WTC11 (cell line): ENCODE data around the gene PPP4R2. TPM values are rescaled to one million over a fixed set of nuclear protein-coding genes. Genes with fewer than 3 reads are reported as not detected.
A peak's percentile ranks its signal among the peaks of the same experiment; 100 is the strongest.
"Not testable (repeated sequence)": the region's sequence is repeated elsewhere in the genome, so short reads cannot be mapped to it uniquely, and the experiment has no call there.

Experiments used
- ATAC-seq: fragments of 200-7000 bp; cut with Tn5 transposase; 2 replicates; pipeline ENCODE4 v1.10.0; 2021; ENCODE audit warnings: mild to moderate bottlenecking, moderate library complexity
- CTCF ChIA-PET: fragments of 300-600 bp; sonication (Branson Sonifier 250); formaldehyde crosslinking; loops from one replicate; lab custom pipeline; 2021; ENCODE audit warnings: antibody characterized with exemption; lab: Charles Lee
- POLR2A ChIA-PET: fragments of 350-600 bp; sonication (Branson Sonifier 250); formaldehyde crosslinking; loops from one replicate; lab custom pipeline; 2021; ENCODE audit warnings: antibody characterized with exemption; lab: Charles Lee
- DNase-seq: peaks from one replicate; pipeline ENCODE4 v3.0.0; 2021; ENCODE audit warnings: low spot score
- H3K27ac Mint-ChIP-seq: 2 replicates; pipeline ENCODE4 v1.8.0; 2021; ENCODE audit warnings: mixed read lengths
- H3K27me3 Mint-ChIP-seq: 2 replicates; pipeline ENCODE4 v1.8.0; 2021; ENCODE audit warnings: low read depth, mild to moderate bottlenecking, moderate library complexity, mixed read lengths
- H3K36me3 Mint-ChIP-seq: 2 replicates; pipeline ENCODE4 v1.8.0; 2021; ENCODE audit warnings: mixed read lengths
- H3K4me1 Mint-ChIP-seq: 2 replicates; pipeline ENCODE4 v1.8.0; 2022; ENCODE audit warnings: mixed read lengths
- H3K4me3 Mint-ChIP-seq: 2 replicates; pipeline ENCODE4 v1.8.0; 2021; ENCODE audit warnings: mild to moderate bottlenecking, moderate library complexity, mixed read lengths
- H3K9me3 Mint-ChIP-seq: 2 replicates; pipeline ENCODE4 v1.8.0; 2021; ENCODE audit warnings: mixed read lengths
- FOXJ3 ChIP-seq: sonication (generic); formaldehyde crosslinking; IDR thresholded peaks from 2 replicates; pipeline ENCODE4 v1.9.0; 2021; ENCODE audit warnings: missing genetic modification reagents, mild to moderate bottlenecking, borderline replicate concordance
- GTF2I ChIP-seq: fragments of 250-450 bp; sonication (Bioruptor Pico); conservative IDR thresholded peaks from 2 replicates; pipeline ENCODE4 v1.4.0; 2021; ENCODE audit warnings: mild to moderate bottlenecking
- JAZF1 ChIP-seq: fragments of 250-450 bp; sonication (Bioruptor Pico); IDR thresholded peaks from 2 replicates; pipeline ENCODE4 v1.9.0; 2021; ENCODE audit warnings: moderate library complexity, mild to moderate bottlenecking, inconsistent platforms
- KAT7 ChIP-seq: sonication (generic); formaldehyde crosslinking; IDR thresholded peaks from 2 replicates; pipeline ENCODE4 v1.8.1; 2023; ENCODE audit warnings: missing genetic modification reagents, mild to moderate bottlenecking, borderline replicate concordance
- NFE2L1 ChIP-seq: sonication (generic); formaldehyde crosslinking; IDR thresholded peaks from 2 replicates; pipeline ENCODE4 v1.8.1; 2023; ENCODE audit warnings: missing genetic modification reagents
- NR1H2 ChIP-seq: sonication (generic); formaldehyde crosslinking; IDR thresholded peaks from 2 replicates; pipeline ENCODE4 v1.9.0; 2021; ENCODE audit warnings: mild to moderate bottlenecking, moderate library complexity, missing genetic modification reagents
- OVOL2 ChIP-seq: fragments of 250-450 bp; sonication (Bioruptor Pico); IDR thresholded peaks from 2 replicates; pipeline ENCODE4 v1.9.0; 2021; ENCODE audit warnings: mild to moderate bottlenecking, borderline replicate concordance
- RORB ChIP-seq: fragments of 250-450 bp; sonication (Bioruptor Pico); IDR thresholded peaks from 2 replicates; pipeline ENCODE4 v1.9.0; 2021; ENCODE audit warnings: mild to moderate bottlenecking
- SOX15 ChIP-seq: fragments of 250-450 bp; sonication (Bioruptor Pico); IDR thresholded peaks from 2 replicates; pipeline ENCODE4 v1.9.0; 2021; ENCODE audit warnings: mild to moderate bottlenecking
- TP53 ChIP-seq: sonication (generic); formaldehyde crosslinking; IDR thresholded peaks from 2 replicates; pipeline ENCODE4 v1.8.1; 2023; ENCODE audit warnings: mild to moderate bottlenecking, missing genetic modification reagents
- ZBTB21 ChIP-seq: sonication (generic); formaldehyde crosslinking; IDR thresholded peaks from 2 replicates; pipeline ENCODE4 v1.8.1; 2023; ENCODE audit warnings: mild to moderate bottlenecking, missing genetic modification reagents, borderline replicate concordance
- ZNF121 ChIP-seq: sonication (generic); formaldehyde crosslinking; IDR thresholded peaks from 2 replicates; pipeline ENCODE4 v1.8.0; 2023; ENCODE audit warnings: missing genetic modification reagents
- ZNF138 ChIP-seq: sonication (generic); formaldehyde crosslinking; conservative IDR thresholded peaks from 2 replicates; pipeline ENCODE4 v1.8.1; 2022; ENCODE audit warnings: mild to moderate bottlenecking, moderate library complexity, missing genetic modification reagents
- ZNF219 ChIP-seq: sonication (generic); formaldehyde crosslinking; IDR thresholded peaks from 2 replicates; pipeline ENCODE4 v1.8.0; 2023; ENCODE audit warnings: missing genetic modification reagents, mild to moderate bottlenecking, borderline replicate concordance
- ZNF232 ChIP-seq: sonication (generic); formaldehyde crosslinking; IDR thresholded peaks from 2 replicates; pipeline ENCODE4 v1.8.0; 2022; ENCODE audit warnings: mild to moderate bottlenecking, missing genetic modification reagents
- ZNF396 ChIP-seq: fragments of 250-450 bp; sonication (Bioruptor Pico); IDR thresholded peaks from 2 replicates; pipeline ENCODE4 v1.8.0; 2021; ENCODE audit warnings: mild to moderate bottlenecking, moderate library complexity, borderline replicate concordance
- ZNF423 ChIP-seq: fragments of 250-450 bp; sonication (Bioruptor Pico); IDR thresholded peaks from 2 replicates; pipeline ENCODE4 v2.1.2; 2022; ENCODE audit warnings: mild to moderate bottlenecking, moderate library complexity
- total RNA-seq: library from RNA; stranded (reverse); gene quantifications from 3 replicates; pipeline ENCODE4 v1.2.3, GENCODE V29; 2021
- TF ChIP-seq, protein P1 (sequence below): fragments of 250-450 bp; sonication (Bioruptor Pico); IDR thresholded peaks from 2 replicates; pipeline ENCODE4 v1.9.0; 2021; ENCODE audit warnings: mild to moderate bottlenecking
- TF ChIP-seq, protein P2 (sequence below): fragments of 250-450 bp; sonication (Bioruptor Pico); IDR thresholded peaks from 2 replicates; pipeline ENCODE4 v2.1.2; 2022; ENCODE audit warnings: mild to moderate bottlenecking, moderate library complexity
- TF ChIP-seq, protein P3 (sequence below): sonication (generic); formaldehyde crosslinking; IDR thresholded peaks from 2 replicates; pipeline ENCODE4 v1.8.1; 2022; ENCODE audit warnings: low read depth, missing genetic modification reagents, borderline replicate concordance

PPP4R2 gene
- total RNA-seq, 1 experiment from 2014 or later, result 78.1 TPM

DNA sequence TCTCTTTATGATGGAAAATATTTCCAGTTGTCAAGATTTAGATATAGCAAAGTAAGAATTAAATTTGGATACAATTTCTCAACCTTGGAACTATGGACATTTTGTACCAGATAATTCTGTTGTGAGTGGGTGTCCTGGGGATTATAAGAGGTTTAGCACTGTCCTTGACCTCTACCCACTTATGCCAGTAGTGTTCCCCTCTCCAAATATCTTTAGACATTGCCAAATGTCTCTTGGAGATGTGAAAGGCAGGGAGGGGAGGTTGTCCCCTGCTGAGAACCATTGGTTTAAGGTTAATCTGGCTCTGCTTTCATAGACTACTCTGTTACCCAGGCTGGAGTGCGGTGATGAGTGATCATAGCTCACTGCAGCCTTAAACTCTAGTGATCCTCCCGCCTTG lies 64.8 kb downstream of the PPP4R2 start, which contains the start of gene EBLN2:
TSS of gene EBLN2 (plus strand) at position 244 of the 400 bp plus-strand sequence. CDS start 423 bp downstream, outside the sequence.
- ATAC-seq, result no peak
- Mint-ChIP-seq H3K4me3 (no peak within 1 kb of the TSS), H3K36me3 (peaks cover 48% of the 10 kb centered on the region), H3K27ac (no peak within 1 kb of the TSS), H3K4me1 (peaks cover 14% of the 10 kb centered on the region), H3K27me3 (no peaks in the 10 kb centered on the region), H3K9me3 (no peaks in the 10 kb centered on the region)
- DNase-seq, result no peak
- ChIA-PET CTCF (no interaction called here), POLR2A (no interaction called here)
- TF ChIP-seq GTF2I (CRISPR knock-in tag) (no peak), OVOL2 (no peak), ZNF423 (CRISPR knock-in tag) (no peak), ZNF219 (CRISPR knock-in tag) (no peak), NR1H2 (no peak), RORB (no peak), ZNF121 (CRISPR knock-in tag) (no peak), TP53 (CRISPR knock-in tag) (no peak), ZNF232 (CRISPR knock-in tag) (no peak), FOXJ3 (no peak)
- TF ChIP-seq, protein P1, sequence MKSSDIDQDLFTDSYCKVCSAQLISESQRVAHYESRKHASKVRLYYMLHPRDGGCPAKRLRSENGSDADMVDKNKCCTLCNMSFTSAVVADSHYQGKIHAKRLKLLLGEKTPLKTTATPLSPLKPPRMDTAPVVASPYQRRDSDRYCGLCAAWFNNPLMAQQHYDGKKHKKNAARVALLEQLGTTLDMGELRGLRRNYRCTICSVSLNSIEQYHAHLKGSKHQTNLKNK (CRISPR knock-in tag), result no peak
- TF ChIP-seq, protein P2, sequence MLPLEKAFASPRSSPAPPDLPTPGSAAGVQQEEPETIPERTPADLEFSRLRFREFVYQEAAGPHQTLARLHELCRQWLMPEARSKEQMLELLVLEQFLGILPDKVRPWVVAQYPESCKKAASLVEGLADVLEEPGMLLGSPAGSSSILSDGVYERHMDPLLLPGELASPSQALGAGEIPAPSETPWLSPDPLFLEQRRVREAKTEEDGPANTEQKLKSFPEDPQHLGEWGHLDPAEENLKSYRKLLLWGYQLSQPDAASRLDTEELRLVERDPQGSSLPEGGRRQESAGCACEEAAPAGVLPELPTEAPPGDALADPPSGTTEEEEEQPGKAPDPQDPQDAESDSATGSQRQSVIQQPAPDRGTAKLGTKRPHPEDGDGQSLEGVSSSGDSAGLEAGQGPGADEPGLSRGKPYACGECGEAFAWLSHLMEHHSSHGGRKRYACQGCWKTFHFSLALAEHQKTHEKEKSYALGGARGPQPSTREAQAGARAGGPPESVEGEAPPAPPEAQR, result no peak

DNA sequence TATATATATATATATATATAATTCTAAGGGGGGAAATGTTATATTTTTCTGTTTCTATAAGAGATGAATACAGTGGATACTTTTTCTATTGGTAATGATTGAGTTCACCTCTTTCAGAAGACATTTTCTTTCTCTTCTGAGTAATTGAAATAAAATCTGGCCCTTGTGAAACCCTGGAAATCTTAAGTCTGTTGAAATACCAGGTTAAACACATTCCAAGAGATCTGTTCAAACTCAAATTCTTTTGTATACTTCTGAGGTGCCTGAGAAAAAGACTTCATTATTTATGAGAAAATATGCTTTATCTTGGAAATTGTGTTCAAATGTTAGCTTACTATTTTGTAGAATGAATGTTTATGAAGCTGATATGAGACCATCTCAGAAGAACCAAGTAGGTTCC lies 69.6 kb downstream of the PPP4R2 start:
- not testable (repeated sequence) for ATAC-seq

DNA sequence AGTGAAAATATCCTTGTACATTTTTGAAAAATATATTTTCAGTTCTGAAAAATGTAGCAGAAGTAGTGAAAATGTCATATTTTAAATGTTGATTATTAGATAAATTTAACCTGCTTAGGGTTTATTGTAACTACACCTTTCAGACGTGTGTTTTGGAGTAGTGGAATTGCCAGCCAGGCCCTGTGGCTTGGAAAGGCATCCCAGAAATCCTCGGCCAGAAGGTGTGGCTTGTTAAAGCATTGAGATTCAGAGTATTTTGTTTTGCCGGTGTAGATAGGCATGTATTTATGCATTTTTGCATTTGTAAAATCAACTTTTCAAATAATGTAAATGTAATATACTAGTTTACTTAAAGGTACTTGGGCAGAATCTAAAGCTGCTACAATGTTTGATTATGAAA lies 71.8 kb downstream of the PPP4R2 start:
- DNase-seq, result no peak
- Mint-ChIP-seq H3K9me3 (no peaks in the 10 kb centered on the region), H3K36me3 (peaks cover 24% of the 10 kb centered on the region), H3K4me3 (no peak overlapping the region), H3K4me1 (peaks cover 31% of the 10 kb centered on the region), H3K27me3 (no peaks in the 10 kb centered on the region), H3K27ac (no peak overlapping the region)
- TF ChIP-seq OVOL2 (no peak), RORB (no peak), KAT7 (CRISPR knock-in tag) (no peak), NFE2L1 (CRISPR knock-in tag) (no peak), SOX15 (CRISPR knock-in tag) (no peak), ZNF219 (CRISPR knock-in tag) (no peak), ZNF138 (CRISPR knock-in tag) (no peak), ZBTB21 (CRISPR knock-in tag) (no peak)
- TF ChIP-seq, protein P3, sequence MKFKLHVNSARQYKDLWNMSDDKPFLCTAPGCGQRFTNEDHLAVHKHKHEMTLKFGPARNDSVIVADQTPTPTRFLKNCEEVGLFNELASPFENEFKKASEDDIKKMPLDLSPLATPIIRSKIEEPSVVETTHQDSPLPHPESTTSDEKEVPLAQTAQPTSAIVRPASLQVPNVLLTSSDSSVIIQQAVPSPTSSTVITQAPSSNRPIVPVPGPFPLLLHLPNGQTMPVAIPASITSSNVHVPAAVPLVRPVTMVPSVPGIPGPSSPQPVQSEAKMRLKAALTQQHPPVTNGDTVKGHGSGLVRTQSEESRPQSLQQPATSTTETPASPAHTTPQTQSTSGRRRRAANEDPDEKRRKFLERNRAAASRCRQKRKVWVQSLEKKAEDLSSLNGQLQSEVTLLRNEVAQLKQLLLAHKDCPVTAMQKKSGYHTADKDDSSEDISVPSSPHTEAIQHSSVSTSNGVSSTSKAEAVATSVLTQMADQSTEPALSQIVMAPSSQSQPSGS (CRISPR knock-in tag), result no peak
- POLR2A ChIA-PET, result no interaction called here
- CTCF ChIA-PET, result no interaction called here
- ATAC-seq, result no peak

More for the DNA sequence above, 69.6 kb downstream of the PPP4R2 start:
- DNase-seq, H3K27me3 Mint-ChIP-seq, H3K9me3 Mint-ChIP-seq, H3K27ac Mint-ChIP-seq, POLR2A ChIA-PET, H3K4me3 Mint-ChIP-seq: not testable (repeated sequence)
- H3K36me3 Mint-ChIP-seq, result peaks cover 39% of the 10 kb centered on the region
- peaks cover 13% of the 10 kb centered on the region for H3K4me1 Mint-ChIP-seq
- CTCF ChIA-PET, result interaction anchor here (1.1 kb wide), 1 partner anchor 10 kb away, joined by 3 read pairs; no protein-coding TSS in a partner anchor

DNA sequence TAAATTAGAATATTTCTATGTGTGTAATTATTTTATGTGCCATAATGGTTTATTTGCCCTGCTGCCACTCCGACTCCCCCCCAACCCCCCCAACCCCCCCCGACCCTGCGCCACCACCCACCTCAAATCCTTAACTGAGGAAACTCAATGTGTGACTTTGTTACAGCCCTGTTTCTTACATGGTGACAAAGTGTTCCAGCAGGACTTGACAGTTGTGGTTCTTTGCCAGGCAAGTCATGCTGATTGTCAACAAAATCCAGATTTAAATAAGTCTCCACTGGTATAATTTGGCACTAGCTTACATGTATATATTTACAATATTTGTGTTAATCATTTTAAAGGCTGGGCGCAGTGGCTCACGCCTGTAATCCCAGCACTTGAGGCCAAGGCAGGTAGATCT lies 72.6 kb downstream of the PPP4R2 start:
- POLR2A ChIA-PET, result no interaction called here
- TF ChIP-seq ZNF396 (CRISPR knock-in tag) (no peak), JAZF1 (CRISPR knock-in tag) (no peak)
- H3K27me3 Mint-ChIP-seq, result no peaks in the 10 kb centered on the region
- peaks cover 31% of the 10 kb centered on the region for H3K4me1 Mint-ChIP-seq
- H3K27ac Mint-ChIP-seq, result 0 out of 2 replicates have a peak overlapping the region, but pooled peaks have one; percentile 57
- no peak for ATAC-seq
- DNase-seq, result no peak
- no peaks in the 10 kb centered on the region for H3K9me3 Mint-ChIP-seq
- peaks cover 23% of the 10 kb centered on the region for H3K36me3 Mint-ChIP-seq
- CTCF ChIA-PET, result no interaction called here
- H3K4me3 Mint-ChIP-seq, result no peak overlapping the region
